GM12878 (cell line): ENCODE measurements around the gene SIRT5. TPM values are rescaled to one million over a fixed set of nuclear protein-coding genes. Genes with fewer than 3 reads are reported as not detected.

ENCODE experiments used
- ATAC-seq: fragments of 200-7000 bp; cut with Tn5 transposase; 3 replicates; pipeline ENCODE4 v1.9.1; 2020; ENCODE audit warnings: mild to moderate bottlenecking, moderate library complexity
- BruUV-seq: library from RNA; stranded (reverse); fragments of 400-500 nt; replicated peaks from 2 replicates; lab custom pipeline; 2021; lab: Mats Ljungman, UMichigan
- CTCF ChIA-PET: fragments of 300-600 bp; sonication (Branson Sonifier 250); formaldehyde crosslinking; extraction: SDS; loops from one replicate; lab custom pipeline; 2021; ENCODE audit warnings: inconsistent platforms; lab: Yijun Ruan, JAX
- POLR2A ChIA-PET: fragments of 350-600 bp; formaldehyde crosslinking; extraction: SDS; loops from one replicate; lab custom pipeline; 2021; ENCODE audit warnings: inconsistent platforms; lab: Charles Lee
- RAD21 ChIA-PET: fragments of 300-600 bp; sonication (Branson Sonifier 250); formaldehyde crosslinking; loops from one replicate; lab custom pipeline; 2023; ENCODE audit warnings: antibody characterized with exemption; ENCODE audit not compliant: unreplicated experiment; lab: Charles Lee
- SMC1A ChIA-PET: fragments of 300-600 bp; sonication (Branson Sonifier 250); formaldehyde crosslinking; loops from one replicate; lab custom pipeline; 2023; ENCODE audit not compliant: unreplicated experiment, uncharacterized antibody; lab: Charles Lee
- DNase-seq: peaks from one replicate; pipeline ENCODE4 v3.0.0-alpha.2; 2011; ENCODE audit warnings: low read depth, low spot score
- FAIRE-seq: peaks from 3 replicates; lab custom pipeline; 2011; peaks lifted over from hg19 to GRCh38; lab: Jason Lieb, UNC
- H2AFZ ChIP-seq: 2 replicates; pipeline ENCODE4 v1.6.0; 2011; ENCODE audit warnings: low read depth, low read length, control low read depth; ENCODE audit not compliant: control insufficient read depth
- H3K27ac ChIP-seq: 2 replicates; pipeline ENCODE4 v1.5.1; 2011; ENCODE audit warnings: control low read depth; ENCODE audit not compliant: control insufficient read depth, insufficient read depth
- H3K27me3 ChIP-seq, 2 experiments: replicated peaks in 1 of 2; 2 replicates each; pipeline versions ENCODE4 v1.6.0 to v1.6.1; 2011; ENCODE audit warnings: low read length in 1 of 2; ENCODE audit not compliant: control insufficient read depth in 2 of 2, insufficient read depth in 2 of 2
- H3K36me3 ChIP-seq, 2 experiments: 2 replicates each; pipeline ENCODE4 v1.5.1; 2011; ENCODE audit warnings: low read length in 1 of 2; ENCODE audit not compliant: control insufficient read depth in 2 of 2, insufficient read depth in 2 of 2
- H3K4me1 ChIP-seq: 2 replicates; pipeline ENCODE4 v1.6.1; 2011; ENCODE audit warnings: mild to moderate bottlenecking, low read length, moderate library complexity, mixed read lengths; ENCODE audit not compliant: control insufficient read depth, insufficient read depth
- H3K4me2 ChIP-seq: 2 replicates; pipeline ENCODE4 v1.6.0; 2011; ENCODE audit warnings: control low read depth; ENCODE audit not compliant: control insufficient read depth, insufficient read depth
- H3K4me3 ChIP-seq: fragments of 200-600 bp; sonication (generic); 2 replicates; pipeline ENCODE4 v1.5.1; 2016
- H3K79me2 ChIP-seq: 2 replicates; pipeline ENCODE4 v1.6.0; 2011; ENCODE audit warnings: low read length; ENCODE audit not compliant: control insufficient read depth, insufficient read depth
- H3K9ac ChIP-seq: 2 replicates; pipeline ENCODE4 v1.8.0; 2011; ENCODE audit warnings: low read length, control low read depth, mixed read lengths; ENCODE audit not compliant: control insufficient read depth, insufficient read depth
- H3K9me3 ChIP-seq: replicated peaks from 3 replicates; pipeline ENCODE4 v1.5.1; 2011; ENCODE audit warnings: mild to moderate bottlenecking, low read length; ENCODE audit not compliant: control insufficient read depth, insufficient read depth
- H4K20me1 ChIP-seq: 2 replicates; pipeline ENCODE4 v1.6.0; 2011; ENCODE audit not compliant: control insufficient read depth, insufficient read depth
- CBFB ChIP-seq: IDR thresholded peaks from 2 replicates; pipeline ENCODE4 v1.6.1; 2016; ENCODE audit warnings: antibody characterized with exemption, low read depth
- ESRRA ChIP-seq: IDR thresholded peaks from 2 replicates; pipeline ENCODE4 v1.6.1; 2012; ENCODE audit warnings: mild to moderate bottlenecking, low read length, improper control_type of control experiment
- HCFC1 ChIP-seq: fragments of 150-350 bp; IDR thresholded peaks from 2 replicates; pipeline ENCODE4 v1.6.1; 2014; ENCODE audit warnings: low read length
- HDAC2 ChIP-seq: fragments of 200-600 bp; sonication (generic); IDR thresholded peaks from 2 replicates; pipeline ENCODE4 v1.6.1; 2017
- HDGF ChIP-seq: fragments of 450-650 bp; IDR thresholded peaks from 2 replicates; pipeline ENCODE4 v1.6.1; 2016; ENCODE audit warnings: antibody characterized with exemption
- RCOR1 ChIP-seq: conservative IDR thresholded peaks from 2 replicates; pipeline ENCODE4 v1.6.1; 2012; ENCODE audit warnings: low read depth, low read length, improper control_type of control experiment
- SMARCA5 ChIP-seq: fragments of 450-650 bp; IDR thresholded peaks from 2 replicates; pipeline ENCODE4 v1.6.1; 2017; ENCODE audit warnings: mild to moderate bottlenecking
- ZNF217 ChIP-seq: fragments of 450-650 bp; IDR thresholded peaks from 2 replicates; pipeline ENCODE4 v1.6.1; 2017; ENCODE audit warnings: antibody characterized with exemption, mild to moderate bottlenecking
- ZSCAN29 ChIP-seq: fragments of 450-650 bp; IDR thresholded peaks from 2 replicates; pipeline ENCODE4 v1.6.1; 2017; ENCODE audit warnings: mild to moderate bottlenecking, moderate library complexity
- in situ Hi-C: fragments of 300-500 bp; cut with MboI; formaldehyde crosslinking; loops from 9 replicates; pipeline ENCODE4 v1.14.3; 2018; ENCODE audit warnings: mixed read lengths
- intact Hi-C: fragments of 100-400 bp; cut with micrococcal nuclease; formaldehyde crosslinking; loops from one replicate; pipeline ENCODE4 v1.14.2; 2022; ENCODE audit not compliant: unreplicated experiment
- polyA plus RNA-seq, 11 experiments: library from polyadenylated mRNA; depleted of rRNA in 4 of 11; unstranded in 6 of 11; stranded (reverse) in 5 of 11; fragments of >200 nt; fragmentation: Nextera tagmentation in 4 of 11; fragmentation: Illumina TruSeq in 1 of 11; extraction: Ambion mirVana in 4 of 11; extraction: Trizol in 1 of 11; gene quantifications; 1 replicate in 1 of 11; 2 replicates in 10 of 11; pipeline versions ENCODE4 v1.2.1 to v1.2.3, GENCODE V29; 2011 to 2016; ENCODE audit warnings: inconsistent platforms in 2 of 11, missing spikeins in 2 of 11, low read depth in 1 of 11
- total RNA-seq, 4 experiments: library from RNA; depleted of rRNA in 3 of 4; stranded (reverse); fragments of >200 nt in 3 of 4; fragmentation: Illumina TruSeq in 1 of 4; extraction: Trizol in 1 of 4; gene quantifications; 2 replicates each; pipeline versions ENCODE4 v1.2.1 to v1.2.3, GENCODE V29; 2013 to 2021
- TF ChIP-seq, protein P1 (sequence below): fragments of 150-350 bp; IDR thresholded peaks from 2 replicates; pipeline ENCODE4 v1.6.1; 2014; ENCODE audit warnings: mild to moderate bottlenecking, low read depth, low read length
- TF ChIP-seq, protein P2 (sequence below): fragments of 450-650 bp; IDR thresholded peaks from 2 replicates; pipeline ENCODE4 v1.6.1; 2018; ENCODE audit warnings: mild to moderate bottlenecking, low read depth, moderate library complexity; ENCODE audit not compliant: partially characterized antibody

Gene SIRT5
- total and polyA plus RNA-seq, 10 of the 15 experiments (the other 5 are each of a cell fraction or from before 2014, with no cell fraction given), result 1.7 to 12.4 (median 10.0) TPM

DNA sequence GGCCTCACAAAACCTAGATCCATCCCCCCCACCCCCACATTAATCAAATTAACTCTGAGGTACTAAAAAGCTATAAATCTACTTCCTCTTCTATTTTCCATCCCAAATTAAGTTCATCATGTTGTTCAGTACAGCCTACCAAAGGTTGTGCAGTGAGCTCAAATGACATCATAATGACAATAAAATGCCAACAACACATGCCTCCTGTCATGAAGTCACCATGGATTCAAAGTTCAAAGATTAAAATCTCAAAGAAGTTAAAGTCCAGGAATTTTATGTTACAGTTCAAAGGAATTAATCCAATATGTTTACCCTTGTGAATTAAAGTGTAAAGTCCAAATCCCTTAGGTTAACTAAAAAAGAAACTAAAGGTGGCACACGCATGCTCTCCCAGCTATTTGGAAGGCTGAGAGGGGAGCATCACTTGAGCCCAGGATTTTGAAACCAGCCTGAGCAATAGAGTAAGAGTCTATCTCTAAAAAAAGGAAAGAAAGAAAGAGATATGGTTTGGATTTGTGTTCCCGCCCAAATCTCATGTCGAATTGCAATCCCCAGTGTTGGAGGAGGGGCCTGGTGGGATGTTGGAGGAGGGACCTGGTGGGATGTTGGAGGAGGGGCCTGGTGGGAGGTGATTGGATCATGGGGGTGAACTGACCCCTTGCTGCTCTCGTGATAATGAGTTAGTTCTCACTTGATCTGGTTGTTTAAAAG lies 25.7 kb upstream of the SIRT5 start (continued):
- no peak for TF ChIP-seq SMARCA5
- TF ChIP-seq, protein P1, sequence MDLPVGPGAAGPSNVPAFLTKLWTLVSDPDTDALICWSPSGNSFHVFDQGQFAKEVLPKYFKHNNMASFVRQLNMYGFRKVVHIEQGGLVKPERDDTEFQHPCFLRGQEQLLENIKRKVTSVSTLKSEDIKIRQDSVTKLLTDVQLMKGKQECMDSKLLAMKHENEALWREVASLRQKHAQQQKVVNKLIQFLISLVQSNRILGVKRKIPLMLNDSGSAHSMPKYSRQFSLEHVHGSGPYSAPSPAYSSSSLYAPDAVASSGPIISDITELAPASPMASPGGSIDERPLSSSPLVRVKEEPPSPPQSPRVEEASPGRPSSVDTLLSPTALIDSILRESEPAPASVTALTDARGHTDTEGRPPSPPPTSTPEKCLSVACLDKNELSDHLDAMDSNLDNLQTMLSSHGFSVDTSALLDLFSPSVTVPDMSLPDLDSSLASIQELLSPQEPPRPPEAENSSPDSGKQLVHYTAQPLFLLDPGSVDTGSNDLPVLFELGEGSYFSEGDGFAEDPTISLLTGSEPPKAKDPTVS, result no peak
- no peak for TF ChIP-seq HCFC1
- TF ChIP-seq HDAC2, result no peak

DNA sequence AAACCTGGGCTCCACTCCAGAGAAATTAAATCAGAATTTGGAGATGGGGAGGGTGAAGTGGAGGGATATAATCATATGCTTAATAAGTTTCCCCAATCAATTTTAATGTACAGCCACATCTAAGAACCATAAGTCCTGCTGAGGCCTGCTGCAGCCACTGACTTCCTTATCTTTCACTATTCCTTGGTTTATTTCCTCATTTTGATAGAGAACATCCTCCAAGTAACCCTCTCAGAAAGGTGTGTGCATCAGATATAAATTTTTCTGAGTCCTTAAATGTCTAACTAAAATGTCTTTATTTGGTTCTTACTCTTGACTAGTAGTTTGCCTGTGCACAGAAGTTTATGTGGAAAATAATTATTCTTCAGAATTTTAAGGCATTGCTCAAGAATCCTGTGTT lies 23.7 kb upstream of the SIRT5 start:
- no TSS peak for BruUV-seq
- Histone ChIP-seq H3K36me3 (no peaks in the 10 kb centered on the region), H3K27me3 (no peaks in the 10 kb centered on the region), H3K9me3 (no peaks in the 10 kb centered on the region), H3K4me3 (no peak overlapping the region), H3K79me2 (no peaks in the 10 kb centered on the region), H4K20me1 (no peaks in the 10 kb centered on the region; the same call in 1 of the 2 replicates), H2AFZ (no peak overlapping the region), H3K4me2 (no peak overlapping the region), H3K9ac (no peak overlapping the region), H3K27ac (no peak overlapping the region), H3K4me1 (no peaks in the 10 kb centered on the region)
- ChIA-PET CTCF (interaction anchor here (0.6 kb wide), 1 partner anchor 373 kb away, joined by 3 read pairs; no protein-coding TSS in a partner anchor), POLR2A (no interaction called here), RAD21 (no interaction called here), SMC1A (interaction anchor here (0.8 to 0.9 kb wide), 2 partner anchors 11 to 118 kb away, joined by 3 to 4 read pairs; no protein-coding TSS in a partner anchor)
- no peak for ATAC-seq
- TF ChIP-seq, protein P2, sequence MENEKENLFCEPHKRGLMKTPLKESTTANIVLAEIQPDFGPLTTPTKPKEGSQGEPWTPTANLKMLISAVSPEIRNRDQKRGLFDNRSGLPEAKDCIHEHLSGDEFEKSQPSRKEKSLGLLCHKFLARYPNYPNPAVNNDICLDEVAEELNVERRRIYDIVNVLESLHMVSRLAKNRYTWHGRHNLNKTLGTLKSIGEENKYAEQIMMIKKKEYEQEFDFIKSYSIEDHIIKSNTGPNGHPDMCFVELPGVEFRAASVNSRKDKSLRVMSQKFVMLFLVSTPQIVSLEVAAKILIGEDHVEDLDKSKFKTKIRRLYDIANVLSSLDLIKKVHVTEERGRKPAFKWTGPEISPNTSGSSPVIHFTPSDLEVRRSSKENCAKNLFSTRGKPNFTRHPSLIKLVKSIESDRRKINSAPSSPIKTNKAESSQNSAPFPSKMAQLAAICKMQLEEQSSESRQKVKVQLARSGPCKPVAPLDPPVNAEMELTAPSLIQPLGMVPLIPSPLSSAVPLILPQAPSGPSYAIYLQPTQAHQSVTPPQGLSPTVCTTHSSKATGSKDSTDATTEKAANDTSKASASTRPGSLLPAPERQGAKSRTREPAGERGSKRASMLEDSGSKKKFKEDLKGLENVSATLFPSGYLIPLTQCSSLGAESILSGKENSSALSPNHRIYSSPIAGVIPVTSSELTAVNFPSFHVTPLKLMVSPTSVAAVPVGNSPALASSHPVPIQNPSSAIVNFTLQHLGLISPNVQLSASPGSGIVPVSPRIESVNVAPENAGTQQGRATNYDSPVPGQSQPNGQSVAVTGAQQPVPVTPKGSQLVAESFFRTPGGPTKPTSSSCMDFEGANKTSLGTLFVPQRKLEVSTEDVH, result no peak
- no peak for TF ChIP-seq RCOR1
- no peak for TF ChIP-seq ZSCAN29
- TF ChIP-seq HDGF, result no peak
- TF ChIP-seq CBFB, result no peak
- no peak for TF ChIP-seq ZNF217
- no peak for TF ChIP-seq ESRRA
- in situ Hi-C loops, result no loop called here
- FAIRE-seq, result no peak
- no peak for DNase-seq
- intact Hi-C loops, result no loop called here
